ENCODE data around the gene ADAM19. TPM values are rescaled to one million over a fixed set of nuclear protein-coding genes. Genes with fewer than 3 reads are reported as not detected.

The ADAM19 gene
- total RNA-seq = 10.6 TPM
- long read RNA-seq, full-length matches to known transcripts = 2 of 10 reads
- long read RNA-seq, partial matches to known transcripts = 1 of 10 reads
- long read RNA-seq, other reads (novel, unspliced or antisense) = 7 of 10 reads

- DNase-seq (peak; percentile 71), ATAC-seq (peak; percentile 71)
- intact Hi-C loops (cut with DNase I) = no loop called here
- Histone ChIP-seq H3K9me3 (no peaks in the 10 kb centered on the region), H3K4me3 (peak within 1 kb of the TSS; percentile 69), H3K27ac (peak within 1 kb of the TSS; percentile 84), H3K36me3 (no peaks in the 10 kb centered on the region), H3K27me3 (peaks cover 4% of the 10 kb centered on the region), H3K4me1 (peaks cover 5% of the 10 kb centered on the region)
- no peak for TF ChIP-seq CTCF (IDR thresholded peaks at IDR 0.05)
Observed at GRCh38 chr5:157575381-157576020, at the start of gene ADAM19. Gene ADAM19 (minus strand): TSS chr5:157575775. CDS start chr5:157575696, 79 bp downstream.

- intact Hi-C loops (cut with DNase I) = no loop called here
- H3K27me3 ChIP-seq = no peaks in the 10 kb centered on the region
- no peaks in the 10 kb centered on the region for H3K9me3 ChIP-seq
- ATAC-seq = no peak
- no peaks in the 10 kb centered on the region for H3K36me3 ChIP-seq
- no peaks in the 10 kb centered on the region for H3K4me1 ChIP-seq
- H3K27ac ChIP-seq = no peak overlapping the region
- TF ChIP-seq CTCF (IDR thresholded peaks at IDR 0.05) = no peak
- no peak overlapping the region for H3K4me3 ChIP-seq
- DNase-seq = no peak
Observed at GRCh38 chr5:157624144-157624543, 48.6 kb upstream of the ADAM19 start.

- no peaks in the 10 kb centered on the region for H3K36me3 ChIP-seq
- no peak overlapping the region for H3K27ac ChIP-seq
- intact Hi-C loops (cut with DNase I) = no loop called here
- no peak for TF ChIP-seq CTCF (IDR thresholded peaks at IDR 0.05)
- no peaks in the 10 kb centered on the region for H3K27me3 ChIP-seq
- H3K9me3 ChIP-seq = no peaks in the 10 kb centered on the region
- ATAC-seq (no peak), DNase-seq (no peak)
- H3K4me1 ChIP-seq = no peaks in the 10 kb centered on the region
- H3K4me3 ChIP-seq = no peak overlapping the region
Observed at GRCh38 chr5:157620776-157621175, 45.2 kb upstream of the ADAM19 start.

- DNase-seq = no peak
- no peaks in the 10 kb centered on the region for H3K4me1 ChIP-seq
- no peaks in the 10 kb centered on the region for H3K27me3 ChIP-seq
- intact Hi-C loops (cut with DNase I) = no loop called here
- TF ChIP-seq CTCF (IDR thresholded peaks at IDR 0.05) = no peak
- H3K9me3 ChIP-seq = no peaks in the 10 kb centered on the region
- no peak overlapping the region for H3K27ac ChIP-seq
- no peak for ATAC-seq
- H3K36me3 ChIP-seq = no peaks in the 10 kb centered on the region
- H3K4me3 ChIP-seq = no peak overlapping the region
Observed at GRCh38 chr5:157618191-157618765, 42.7 kb upstream of the ADAM19 start.

GRCh38 chr5:157616785-157617184 is 41.2 kb upstream of the ADAM19 start:
- no peaks in the 10 kb centered on the region for H3K9me3 ChIP-seq
- no peak for TF ChIP-seq CTCF (IDR thresholded peaks at IDR 0.05)
- intact Hi-C loops (cut with DNase I) = no loop called here
- no peak overlapping the region for H3K27ac ChIP-seq
- H3K4me3 ChIP-seq = no peak overlapping the region
- no peaks in the 10 kb centered on the region for H3K4me1 ChIP-seq
- no peaks in the 10 kb centered on the region for H3K36me3 ChIP-seq
- no peak for ATAC-seq
- no peaks in the 10 kb centered on the region for H3K27me3 ChIP-seq
- no peak for DNase-seq

All from upper lobe of right lung (tissue), 1 donor.